ENCODE measurements around the gene SETD1A.

DNA sequence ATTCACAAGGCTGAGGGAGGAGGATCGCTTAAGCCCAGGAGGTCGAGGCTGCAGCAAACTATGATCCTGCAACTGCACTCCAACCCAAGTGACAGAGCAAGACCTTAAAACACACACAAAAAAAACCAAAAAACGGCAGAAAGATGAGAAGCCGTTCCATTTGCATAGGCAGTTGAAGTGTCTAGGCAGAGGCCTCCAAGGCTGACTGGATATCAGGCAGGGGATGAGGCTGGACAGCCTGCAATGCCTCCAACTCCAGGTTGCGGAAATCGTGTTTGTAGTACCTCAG lies 36.2 kb upstream of the SETD1A start:
- TF ChIP-seq, protein P1, sequence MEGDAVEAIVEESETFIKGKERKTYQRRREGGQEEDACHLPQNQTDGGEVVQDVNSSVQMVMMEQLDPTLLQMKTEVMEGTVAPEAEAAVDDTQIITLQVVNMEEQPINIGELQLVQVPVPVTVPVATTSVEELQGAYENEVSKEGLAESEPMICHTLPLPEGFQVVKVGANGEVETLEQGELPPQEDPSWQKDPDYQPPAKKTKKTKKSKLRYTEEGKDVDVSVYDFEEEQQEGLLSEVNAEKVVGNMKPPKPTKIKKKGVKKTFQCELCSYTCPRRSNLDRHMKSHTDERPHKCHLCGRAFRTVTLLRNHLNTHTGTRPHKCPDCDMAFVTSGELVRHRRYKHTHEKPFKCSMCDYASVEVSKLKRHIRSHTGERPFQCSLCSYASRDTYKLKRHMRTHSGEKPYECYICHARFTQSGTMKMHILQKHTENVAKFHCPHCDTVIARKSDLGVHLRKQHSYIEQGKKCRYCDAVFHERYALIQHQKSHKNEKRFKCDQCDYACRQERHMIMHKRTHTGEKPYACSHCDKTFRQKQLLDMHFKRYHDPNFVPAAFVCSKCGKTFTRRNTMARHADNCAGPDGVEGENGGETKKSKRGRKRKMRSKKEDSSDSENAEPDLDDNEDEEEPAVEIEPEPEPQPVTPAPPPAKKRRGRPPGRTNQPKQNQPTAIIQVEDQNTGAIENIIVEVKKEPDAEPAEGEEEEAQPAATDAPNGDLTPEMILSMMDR (conservative IDR thresholded peaks at IDR 0.05): no peak
- TF ChIP-seq ZFX (IDR thresholded peaks at IDR 0.05): no peak
